ENCODE results near the gene SKI. TPM values are rescaled to one million over a fixed set of nuclear protein-coding genes. Genes with fewer than 3 reads are reported as not detected.

Gene SKI
- total RNA-seq, 2 donors from 2014 or later: 46.2 to 114 TPM

GRCh38 chr1:2184934-2185333 lies 43.2 kb upstream of the SKI start:
- no peaks in the 10 kb centered on the region for H3K27me3 ChIP-seq (replicated peaks; ENCODE audit: insufficient read depth)
- WGBS: 91% methylated on average over 33 of the region's 33 CpGs
- H3K36me3 ChIP-seq: no peaks in the 10 kb centered on the region
- no peaks in the 10 kb centered on the region for H3K9me3 ChIP-seq
- no peak for DNase-seq (ENCODE audit: low spot score)
- no peak overlapping the region for H3K4me3 ChIP-seq
- intact Hi-C loops (cut with DNase I): no loop called here
- TF ChIP-seq CTCF (IDR thresholded peaks at IDR 0.05): no peak
- TF ChIP-seq POLR2AphosphoS5 (IDR thresholded peaks at IDR 0.05): no peak
- no peak for TF ChIP-seq POLR2A (IDR thresholded peaks at IDR 0.05)
- H3K27ac ChIP-seq: no peak overlapping the region
- H3K4me1 ChIP-seq (replicated peaks): no peaks in the 10 kb centered on the region

GRCh38 chr1:2185880-2186855 lies 42.0 kb upstream of the SKI start:
- WGBS: 84% methylated on average over 34 of the region's 38 CpGs
- H3K4me1 ChIP-seq (replicated peaks): peaks cover 11% of the 10 kb centered on the region
- H3K27ac ChIP-seq: no peak overlapping the region
- no peak for TF ChIP-seq POLR2A (IDR thresholded peaks at IDR 0.05)
- TF ChIP-seq POLR2AphosphoS5 (IDR thresholded peaks at IDR 0.05): no peak
- TF ChIP-seq CTCF (IDR thresholded peaks at IDR 0.05): no peak
- no peaks in the 10 kb centered on the region for H3K36me3 ChIP-seq
- intact Hi-C loops (cut with DNase I): loop anchor here (2.0 kb wide), 1 partner anchor 53 kb away; no protein-coding TSS in a partner anchor
- no peaks in the 10 kb centered on the region for H3K9me3 ChIP-seq
- DNase-seq (ENCODE audit: low spot score): no peak
- no peaks in the 10 kb centered on the region for H3K27me3 ChIP-seq (replicated peaks; ENCODE audit: insufficient read depth)
- H3K4me3 ChIP-seq: no peak overlapping the region

GRCh38 chr1:2186901-2187300 lies 41.2 kb upstream of the SKI start:
- Histone ChIP-seq H3K9me3 (no peaks in the 10 kb centered on the region), H3K36me3 (no peaks in the 10 kb centered on the region), H3K4me3 (no peak overlapping the region), H3K27ac (no peak overlapping the region), H3K27me3 (replicated peaks; ENCODE audit: insufficient read depth) (no peaks in the 10 kb centered on the region), H3K4me1 (replicated peaks) (peaks cover 14% of the 10 kb centered on the region)
- no peak for TF ChIP-seq POLR2A (IDR thresholded peaks at IDR 0.05)
- no peak for TF ChIP-seq POLR2AphosphoS5 (IDR thresholded peaks at IDR 0.05)
- no peak for TF ChIP-seq CTCF (IDR thresholded peaks at IDR 0.05)
- DNase-seq (ENCODE audit: low spot score): no peak
- 80% methylated on average over 9 of the region's 9 CpGs for WGBS
- intact Hi-C loops (cut with DNase I): loop anchor here (2.0 kb wide), 1 partner anchor 54 kb away; no protein-coding TSS in a partner anchor

- H3K4me3 ChIP-seq: no peak overlapping the region
- no peak overlapping the region for H3K27ac ChIP-seq
- TF ChIP-seq CTCF (IDR thresholded peaks at IDR 0.05) (no peak), POLR2A (IDR thresholded peaks at IDR 0.05) (no peak), POLR2AphosphoS5 (IDR thresholded peaks at IDR 0.05) (no peak)
- DNase-seq (ENCODE audit: low spot score): no peak
- 76% methylated on average over 13 of the region's 13 CpGs for WGBS
- no peaks in the 10 kb centered on the region for H3K9me3 ChIP-seq
- peaks cover 14% of the 10 kb centered on the region for H3K4me1 ChIP-seq (replicated peaks)
- H3K36me3 ChIP-seq: no peaks in the 10 kb centered on the region
- intact Hi-C loops (cut with DNase I): loop anchor here (2.0 kb wide), 1 partner anchor 55 kb away; no protein-coding TSS in a partner anchor
- no peaks in the 10 kb centered on the region for H3K27me3 ChIP-seq (replicated peaks; ENCODE audit: insufficient read depth)
Observed at GRCh38 chr1:2187619-2188018, 40.5 kb upstream of the SKI start.

Data from prostate gland (tissue), 2 donors.